HepG2 (cell line): Measurements from ENCODE around the gene CHL1. TPM values are rescaled to one million over a fixed set of nuclear protein-coding genes. Genes with fewer than 3 reads are reported as not detected.

Experiments used
- ATAC-seq: fragments of 200-7000 bp; cut with Tn5 transposase; 3 replicates; pipeline ENCODE4 v1.9.1; 2020; ENCODE audit warnings: mild to moderate bottlenecking, moderate library complexity
- BruUV-seq: library from RNA; stranded (reverse); fragments of 400-500 nt; replicated peaks from 2 replicates; lab custom pipeline; 2021; lab: Mats Ljungman, UMichigan
- CTCF ChIA-PET: fragments of 300-600 bp; formaldehyde crosslinking; extraction: SDS; loops from one replicate; lab custom pipeline; 2021; ENCODE audit warnings: low total read pairs, inconsistent platforms, low intra/inter-chr PET ratio; lab: Yijun Ruan, JAX
- POLR2A ChIA-PET: fragments of 350-600 bp; sonication (Branson Sonifier 250); formaldehyde crosslinking; loops from one replicate; lab custom pipeline; 2020; ENCODE audit warnings: antibody characterized with exemption, inconsistent platforms; lab: Yijun Ruan, JAX
- DNase-seq: peaks from one replicate; pipeline ENCODE4 v3.0.0-alpha.2; 2015; ENCODE audit warnings: low spot score
- FAIRE-seq: peaks from 3 replicates; lab custom pipeline; 2011; peaks lifted over from hg19 to GRCh38; lab: Jason Lieb, UNC
- H2AFZ ChIP-seq: one replicate; pipeline ENCODE4 v1.6.1; 2011; ENCODE audit warnings: low read length, inconsistent platforms
- H3K27ac ChIP-seq: fragments of 300-600 bp; 3 replicates; pipeline ENCODE4 v1.8.0; 2011; ENCODE audit warnings: mixed run types, mild to moderate bottlenecking, mixed read lengths, low read length, inconsistent platforms; ENCODE audit not compliant: insufficient read depth; ENCODE audit errors: extremely low read length
- H3K27me3 ChIP-seq, 2 experiments: fragments of 200-600 bp in 1 of 2; 2 replicates in 1 of 2; 3 replicates in 1 of 2; pipeline versions ENCODE4 v1.6.0 to v1.8.0; 2011; ENCODE audit warnings: low read length in 2 of 2, mild to moderate bottlenecking in 2 of 2, moderate library complexity in 2 of 2, inconsistent platforms in 1 of 2; ENCODE audit not compliant: insufficient read depth in 2 of 2, control insufficient read depth in 1 of 2
- H3K36me3 ChIP-seq, 2 experiments: fragments of 200-600 bp in 1 of 2; replicated peaks in 1 of 2; 2 replicates in 1 of 2; 3 replicates in 1 of 2; pipeline versions ENCODE4 v1.5.1 to v1.8.0; 2011; ENCODE audit warnings: low read length in 2 of 2, inconsistent platforms in 1 of 2; ENCODE audit not compliant: insufficient read depth in 2 of 2, control insufficient read depth in 1 of 2
- H3K4me1 ChIP-seq: 2 replicates; pipeline ENCODE4 v1.5.1; 2012; ENCODE audit warnings: low read length, inconsistent platforms; ENCODE audit not compliant: insufficient read depth
- H3K4me2 ChIP-seq: 2 replicates; pipeline ENCODE4 v1.6.0; 2011; ENCODE audit warnings: low read depth, low read length, inconsistent platforms
- H3K4me3 ChIP-seq, 3 experiments: fragments of 200-600 bp in 1 of 3; sonication (generic), shearing (Covaris generic) in 1 of 3; replicated peaks in 1 of 3; 2 replicates each; pipeline ENCODE4 v1.5.1; 2011 to 2016; ENCODE audit warnings: low read length in 3 of 3, inconsistent platforms in 2 of 3, low read depth in 2 of 3, mild to moderate bottlenecking in 2 of 3, control low read depth in 1 of 3, mixed read lengths in 1 of 3; ENCODE audit not compliant: insufficient read depth in 1 of 3
- H3K79me2 ChIP-seq: one replicate; pipeline ENCODE4 v1.6.1; 2011; ENCODE audit warnings: low read length, inconsistent platforms; ENCODE audit not compliant: insufficient read depth
- H3K9ac ChIP-seq: 2 replicates; pipeline ENCODE4 v1.6.0; 2011; ENCODE audit warnings: mild to moderate bottlenecking, low read depth, low read length, inconsistent platforms; ENCODE audit not compliant: insufficient read depth
- H3K9me3 ChIP-seq: 2 replicates; pipeline ENCODE4 v1.5.1; 2012; ENCODE audit warnings: mild to moderate bottlenecking, low read length
- H4K20me1 ChIP-seq: 2 replicates; pipeline ENCODE4 v1.6.0; 2011; ENCODE audit warnings: inconsistent platforms, mild to moderate bottlenecking, low read length, moderate library complexity; ENCODE audit not compliant: insufficient read depth
- ARNTL ChIP-seq: sonication (generic); formaldehyde crosslinking; IDR thresholded peaks from 2 replicates; pipeline ENCODE4 v1.4.0; 2020; ENCODE audit warnings: mild to moderate bottlenecking, missing genetic modification reagents
- FOSL1 ChIP-seq: sonication (generic); formaldehyde crosslinking; IDR thresholded peaks from 2 replicates; pipeline ENCODE4 v1.9.0; 2021; ENCODE audit warnings: missing genetic modification reagents, borderline replicate concordance
- FOXP1 ChIP-seq, 2 experiments: fragments of 450-650 bp in 1 of 2; IDR thresholded peaks; 2 replicates each; pipeline ENCODE4 v1.6.1; 2017 to 2018; ENCODE audit warnings: antibody characterized with exemption in 1 of 2
- GABPA ChIP-seq, 2 experiments: IDR thresholded peaks; 2 replicates each; pipeline ENCODE4 v1.6.1; 2011 to 2016; ENCODE audit warnings: low read depth in 2 of 2, low read length in 1 of 2, missing biosample characterization in 1 of 2, missing genetic modification characterization in 1 of 2
- GMEB1 ChIP-seq: sonication (generic); formaldehyde crosslinking; IDR thresholded peaks from 2 replicates; pipeline ENCODE4 v1.5.1; 2020; ENCODE audit warnings: missing genetic modification reagents, mild to moderate bottlenecking, borderline replicate concordance
- IRF2 ChIP-seq: IDR thresholded peaks from 2 replicates; pipeline ENCODE4 v1.6.1; 2018; ENCODE audit warnings: missing genetic modification reagents, missing compliant biosample characterization
- NR2F6 ChIP-seq, 2 experiments: IDR thresholded peaks; 2 replicates each; pipeline ENCODE4 v1.6.1; 2016; ENCODE audit warnings: antibody characterized with exemption in 1 of 2, mild to moderate bottlenecking in 1 of 2
- POLR2AphosphoS2 ChIP-seq: IDR thresholded peaks from 2 replicates; pipeline ENCODE4 v1.6.1; 2011; ENCODE audit warnings: low read depth, low read length, improper control_type of control experiment
- SIN3B ChIP-seq: fragments of 150-350 bp; IDR thresholded peaks from 2 replicates; pipeline ENCODE4 v1.6.1; 2014; ENCODE audit warnings: low read length
- ZBTB1 ChIP-seq: sonication (generic); formaldehyde crosslinking; IDR thresholded peaks from 2 replicates; pipeline ENCODE4 v1.4.0; 2020; ENCODE audit warnings: missing genetic modification reagents, borderline replicate concordance
- ZFP90 ChIP-seq: sonication (generic); formaldehyde crosslinking; IDR thresholded peaks from 2 replicates; pipeline ENCODE4 v1.8.0; 2022; ENCODE audit warnings: missing genetic modification reagents, mild to moderate bottlenecking, inconsistent platforms, borderline replicate concordance
- ZNF12 ChIP-seq: sonication (generic); formaldehyde crosslinking; IDR thresholded peaks from 2 replicates; pipeline ENCODE4 v1.5.0; 2020; ENCODE audit warnings: missing genetic modification reagents
- ZNF142 ChIP-seq: sonication (generic); formaldehyde crosslinking; IDR thresholded peaks from 2 replicates; pipeline ENCODE4 v1.4.0; 2020; ENCODE audit warnings: missing genetic modification reagents
- ZNF510 ChIP-seq: sonication (generic); formaldehyde crosslinking; IDR thresholded peaks from 2 replicates; pipeline ENCODE4 v1.4.0; 2020; ENCODE audit warnings: low read depth, mild to moderate bottlenecking, missing genetic modification reagents
- ZNF563 ChIP-seq: sonication (generic); formaldehyde crosslinking; IDR thresholded peaks from 2 replicates; pipeline ENCODE4 v1.8.0; 2022; ENCODE audit warnings: mild to moderate bottlenecking, moderate library complexity, missing genetic modification reagents
- WGBS: methylation state at CpG from one replicate; pipeline ENCODE4 v1.1.6; 2017; ENCODE audit warnings: low lambda C conversion rate; 5-methylcytosine and 5-hydroxymethylcytosine counted together
- in situ Hi-C: cut with HindIII; loops from 2 replicates; pipeline ENCODE4 v1.10.0; 2017; ENCODE audit warnings: low pct_unique_long_range_greater_than_20kb; ENCODE audit not compliant: extremely low pct_ligation_motif_present
- intact Hi-C: fragments of 100-400 bp; cut with micrococcal nuclease; formaldehyde crosslinking; loops from one replicate; pipeline ENCODE4 v1.10.0; 2022; ENCODE audit not compliant: unreplicated experiment
- polyA plus RNA-seq, 8 experiments: library from polyadenylated mRNA; depleted of rRNA in 3 of 8; stranded (reverse) in 7 of 8; unstranded in 1 of 8; fragments of >200 nt; fragmentation: Illumina TruSeq in 4 of 8; extraction: Trizol in 4 of 8; gene quantifications; 2 replicates each; pipeline versions ENCODE4 v1.2.1 to v1.2.3, GENCODE V29; 2011 to 2016; ENCODE audit warnings: low read depth in 4 of 8, missing spikeins in 1 of 8, mixed read lengths in 1 of 8; ENCODE audit not compliant: insufficient read depth in 1 of 8
- total RNA-seq, 5 experiments: library from RNA; depleted of rRNA; stranded (reverse); fragments of >200 nt; fragmentation: Illumina TruSeq; extraction: Trizol; gene quantifications; 2 replicates each; pipeline ENCODE4 v1.2.3, GENCODE V29; 2016; ENCODE audit warnings: low read depth in 1 of 5

CHL1 gene
- total and polyA plus RNA-seq, 2 of the 13 experiments (the other 11 are each of a cell fraction or from before 2014, with no cell fraction given), result not detected

GRCh38 chr3:194421-194820 is 2.1 kb upstream of the CHL1 start (continued):
- TF ChIP-seq ZNF142 (CRISPR knock-in tag), result no peak
- TF ChIP-seq ZNF12 (CRISPR knock-in tag), result no peak
- TF ChIP-seq ZNF510, result no peak
- TF ChIP-seq SIN3B, result no peak
- TF ChIP-seq ZFP90 (CRISPR knock-in tag), result no peak
- no peak for TF ChIP-seq ZNF563 (CRISPR knock-in tag)
- TF ChIP-seq ZBTB1 (CRISPR knock-in tag), result no peak
- TF ChIP-seq FOSL1 (CRISPR knock-in tag), result no peak

- no peaks in the 10 kb centered on the region for H3K9me3 ChIP-seq
- H3K79me2 ChIP-seq, result no peaks in the 10 kb centered on the region
- in situ Hi-C loops, result no loop called here
- H3K9ac ChIP-seq, result no peak overlapping the region
- H3K27ac ChIP-seq, result no peak overlapping the region
- ChIA-PET POLR2A (no interaction called here), CTCF (no interaction called here)
- DNase-seq, result no peak
- ATAC-seq, result no peak
- H3K4me3 ChIP-seq, result no peak overlapping the region
- BruUV-seq, result no TSS peak
- no peak for FAIRE-seq
- no peaks in the 10 kb centered on the region for H4K20me1 ChIP-seq
- WGBS, result 35% methylated on average over 6 of the region's 6 CpGs
- no peak overlapping the region for H3K4me2 ChIP-seq
- intact Hi-C loops, result no loop called here
- peaks cover 0 to 7% of the 10 kb centered on the region in 2 experiments; a peak in 3 of 5 replicates for H3K27me3 ChIP-seq
- H2AFZ ChIP-seq, result no peak overlapping the region
- H3K36me3 ChIP-seq, result no peaks in the 10 kb centered on the region
- H3K4me1 ChIP-seq, result no peaks in the 10 kb centered on the region
- no peak for TF ChIP-seq IRF2
- TF ChIP-seq FOXP1 (IDR thresholded peaks at IDR 0.05), result no peak
- no peak for TF ChIP-seq FOXP1 (CRISPR knock-in tag; IDR thresholded peaks at IDR 0.05)
- no peak for TF ChIP-seq GABPA (IDR thresholded peaks at IDR 0.05; ENCODE audit: low read depth, low read length)
- no peak for TF ChIP-seq GABPA (CRISPR knock-in tag; IDR thresholded peaks at IDR 0.05; ENCODE audit: low read depth)
- TF ChIP-seq NR2F6 (IDR thresholded peaks at IDR 0.05), result no peak
- TF ChIP-seq NR2F6 (CRISPR knock-in tag; IDR thresholded peaks at IDR 0.05), result no peak
- no peak for TF ChIP-seq GMEB1 (CRISPR knock-in tag)
- TF ChIP-seq ARNTL (CRISPR knock-in tag), result no peak
- no peak for TF ChIP-seq POLR2AphosphoS2
Observed at GRCh38 chr3:195666-196065, 897 bp upstream of the CHL1 start.
